ENCODE measurements around the gene CHCHD6. TPM values are rescaled to one million over a fixed set of nuclear protein-coding genes. Genes with fewer than 3 reads are reported as not detected.

Gene CHCHD6
- total RNA-seq, 2 experiments from 2014 or later: 16.6 to 21.2 TPM

GRCh38 chr3:126995926-126996512 lies 292.0 kb downstream of the CHCHD6 start:
- no peak for ATAC-seq
- no peaks in the 10 kb centered on the region for H3K27me3 Mint-ChIP-seq
- no peaks in the 10 kb centered on the region for H3K4me1 Mint-ChIP-seq (ENCODE audit: low read depth)
- intact Hi-C loops (cut with micrococcal nuclease): no loop called here
- DNase-seq: no peak
- no peaks in the 10 kb centered on the region for H3K9me3 Mint-ChIP-seq
- no peak overlapping the region for H3K27ac Mint-ChIP-seq
- ChIA-PET POLR2A (interaction anchor here (0.6 kb wide), 1 partner anchor 131 kb away, joined by 3 read pairs; no protein-coding TSS in a partner anchor), CTCF (no interaction called here)
- TF ChIP-seq CTCF (IDR thresholded peaks at IDR 0.05): no peak
- no peaks in the 10 kb centered on the region for H3K36me3 Mint-ChIP-seq (ENCODE audit: low read depth)
- H3K4me3 Mint-ChIP-seq: no peak overlapping the region

DNA sequence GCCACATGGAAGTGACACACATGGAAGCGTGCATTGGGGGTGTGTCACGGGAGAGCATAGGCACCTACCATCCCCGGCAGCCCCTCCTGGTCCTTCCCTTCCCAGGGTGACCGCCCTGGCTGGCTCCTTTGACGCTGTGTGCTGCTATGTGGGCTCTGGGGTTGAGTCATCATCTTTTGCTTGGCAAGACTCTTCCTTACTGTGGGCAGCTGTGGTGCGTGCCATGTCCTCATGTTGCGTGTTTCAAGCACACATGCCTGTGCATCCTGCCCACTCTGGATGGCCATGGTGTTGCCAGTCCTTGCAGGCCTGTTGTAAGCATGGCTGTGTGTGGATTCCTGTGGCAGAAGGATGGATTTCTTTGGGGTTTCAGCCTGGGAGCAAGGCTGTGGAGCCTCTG lies 292.9 kb downstream of the CHCHD6 start:
- ChIA-PET CTCF (no interaction called here), POLR2A (no interaction called here)
- ATAC-seq (no peak), DNase-seq (no peak)
- Mint-ChIP-seq H3K27me3 (no peaks in the 10 kb centered on the region), H3K4me1 (ENCODE audit: low read depth) (no peaks in the 10 kb centered on the region), H3K4me3 (no peak overlapping the region), H3K36me3 (ENCODE audit: low read depth) (no peaks in the 10 kb centered on the region), H3K9me3 (no peaks in the 10 kb centered on the region), H3K27ac (no peak overlapping the region)
- intact Hi-C loops (cut with micrococcal nuclease): no loop called here
- no peak for TF ChIP-seq CTCF (IDR thresholded peaks at IDR 0.05)

- no peak for ATAC-seq
- POLR2A ChIA-PET: no interaction called here
- H3K27me3 Mint-ChIP-seq: no peaks in the 10 kb centered on the region
- CTCF ChIA-PET: no interaction called here
- no peak for TF ChIP-seq CTCF (IDR thresholded peaks at IDR 0.05)
- no peak for DNase-seq
- no peak overlapping the region for H3K4me3 Mint-ChIP-seq
- H3K27ac Mint-ChIP-seq: no peak overlapping the region
- intact Hi-C loops (cut with micrococcal nuclease): no loop called here
- H3K36me3 Mint-ChIP-seq (ENCODE audit: low read depth): no peaks in the 10 kb centered on the region
- no peaks in the 10 kb centered on the region for H3K4me1 Mint-ChIP-seq (ENCODE audit: low read depth)
- H3K9me3 Mint-ChIP-seq: no peaks in the 10 kb centered on the region
Observed at GRCh38 chr3:126997455-126998038, 293.5 kb downstream of the CHCHD6 start.

- H3K9me3 Mint-ChIP-seq: no peaks in the 10 kb centered on the region
- no peaks in the 10 kb centered on the region for H3K36me3 Mint-ChIP-seq (ENCODE audit: low read depth)
- H3K4me3 Mint-ChIP-seq: no peak overlapping the region
- no peak for TF ChIP-seq CTCF (IDR thresholded peaks at IDR 0.05)
- no peaks in the 10 kb centered on the region for H3K27me3 Mint-ChIP-seq
- DNase-seq (no peak), ATAC-seq (no peak)
- intact Hi-C loops (cut with micrococcal nuclease): no loop called here
- ChIA-PET CTCF (no interaction called here), POLR2A (no interaction called here)
- H3K4me1 Mint-ChIP-seq (ENCODE audit: low read depth): no peaks in the 10 kb centered on the region
- H3K27ac Mint-ChIP-seq: no peak overlapping the region
Observed at GRCh38 chr3:126998320-126998719, 294.3 kb downstream of the CHCHD6 start.

DNA sequence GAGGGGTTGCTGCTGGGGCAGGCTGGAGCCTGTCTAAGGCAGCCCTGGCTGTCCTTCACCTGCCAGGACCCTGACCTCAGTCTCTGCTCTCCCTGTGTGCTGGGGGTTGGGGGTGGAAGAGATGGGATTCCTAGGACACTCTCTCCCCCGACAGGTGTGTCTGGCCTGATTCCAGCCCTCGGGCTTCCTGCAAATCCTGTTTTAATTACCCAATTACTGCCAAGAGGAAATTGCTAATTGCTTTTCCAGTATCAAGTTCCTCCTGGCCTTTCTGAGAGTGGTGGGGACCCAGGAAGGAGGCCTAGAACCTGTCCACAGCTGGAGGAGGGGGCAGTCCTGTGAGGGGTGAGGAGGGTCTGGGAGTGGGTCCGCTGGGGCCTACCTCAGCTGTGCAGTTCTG lies 294.7 kb downstream of the CHCHD6 start:
- Mint-ChIP-seq H3K27ac (no peak overlapping the region), H3K4me3 (no peak overlapping the region), H3K9me3 (no peaks in the 10 kb centered on the region), H3K36me3 (ENCODE audit: low read depth) (no peaks in the 10 kb centered on the region), H3K4me1 (ENCODE audit: low read depth) (no peaks in the 10 kb centered on the region), H3K27me3 (no peaks in the 10 kb centered on the region)
- CTCF ChIA-PET: no interaction called here
- intact Hi-C loops (cut with micrococcal nuclease): no loop called here
- POLR2A ChIA-PET: no interaction called here
- TF ChIP-seq CTCF (IDR thresholded peaks at IDR 0.05): no peak
- no peak for ATAC-seq
- DNase-seq: no peak

Measured in activated CD8-positive, alpha-beta T cell treated with anti-CD3 and anti-CD28 coated beads for 36 hours (primary cell).